RWPE2 (cell line): Measurements from ENCODE around the gene UBR1.
A peak's percentile ranks its signal among the peaks of the same experiment; 100 is the strongest.

Source experiments
- ATAC-seq: fragments of 200-7000 bp; cut with Tn5 transposase; 3 replicates; pipeline ENCODE4 v1.9.1; 2021; ENCODE audit warnings: low read depth
- DNase-seq: peaks from one replicate; pipeline ENCODE4 v3.0.0-alpha.2; 2020; ENCODE audit warnings: low spot score
- H3K27ac ChIP-seq: fragments of 450-650 bp; 2 replicates; pipeline ENCODE4 v1.5.1; 2017; ENCODE audit warnings: mild to moderate bottlenecking; ENCODE audit not compliant: poor library complexity, severe bottlenecking
- H3K27me3 ChIP-seq: fragments of 250-450 bp; sonication (Bioruptor Pico); 2 replicates; pipeline ENCODE4 v1.5.1; 2021; ENCODE audit warnings: mild to moderate bottlenecking, moderate library complexity; ENCODE audit not compliant: insufficient read depth, poor library complexity, severe bottlenecking
- H3K36me3 ChIP-seq: fragments of 250-450 bp; sonication (Bioruptor Pico); 2 replicates; pipeline ENCODE4 v1.5.1; 2020; ENCODE audit warnings: low read depth, mild to moderate bottlenecking, moderate library complexity
- H3K4me1 ChIP-seq: fragments of 250-450 bp; sonication (Bioruptor Pico); 2 replicates; pipeline ENCODE4 v1.5.1; 2021; ENCODE audit warnings: mild to moderate bottlenecking, moderate library complexity; ENCODE audit not compliant: insufficient read depth, poor library complexity, severe bottlenecking
- H3K4me3 ChIP-seq: fragments of 250-450 bp; sonication (Bioruptor Pico); 2 replicates; pipeline ENCODE4 v1.5.1; 2021; ENCODE audit warnings: mild to moderate bottlenecking, moderate library complexity; ENCODE audit not compliant: severe bottlenecking
- H3K9me3 ChIP-seq: fragments of 250-450 bp; sonication (Bioruptor Pico); 2 replicates; pipeline ENCODE4 v1.5.1; 2021; ENCODE audit warnings: mild to moderate bottlenecking, moderate library complexity; ENCODE audit not compliant: severe bottlenecking
- TF ChIP-seq, protein P1 (sequence below): fragments of 450-650 bp; IDR thresholded peaks from one replicate; pipeline ENCODE4 v1.5.1; 2017; ENCODE audit warnings: mild to moderate bottlenecking, moderate library complexity; ENCODE audit not compliant: poor library complexity, severe bottlenecking

Gene UBR1

GRCh38 chr15:43105778-43106485, at the start of gene UBR1:
Gene UBR1, minus strand, starts transcription at chr15:43106038. Its CDS starts 16 bp downstream, at chr15:43106022.
- Histone ChIP-seq H3K27me3 (no peaks in the 10 kb centered on the region), H3K4me1 (peaks cover 31% of the 10 kb centered on the region), H3K27ac (peak within 1 kb of the TSS; percentile 48), H3K9me3 (no peaks in the 10 kb centered on the region), H3K36me3 (peaks cover 25% of the 10 kb centered on the region), H3K4me3 (peak within 1 kb of the TSS; percentile 66)
- TF ChIP-seq, protein P1, sequence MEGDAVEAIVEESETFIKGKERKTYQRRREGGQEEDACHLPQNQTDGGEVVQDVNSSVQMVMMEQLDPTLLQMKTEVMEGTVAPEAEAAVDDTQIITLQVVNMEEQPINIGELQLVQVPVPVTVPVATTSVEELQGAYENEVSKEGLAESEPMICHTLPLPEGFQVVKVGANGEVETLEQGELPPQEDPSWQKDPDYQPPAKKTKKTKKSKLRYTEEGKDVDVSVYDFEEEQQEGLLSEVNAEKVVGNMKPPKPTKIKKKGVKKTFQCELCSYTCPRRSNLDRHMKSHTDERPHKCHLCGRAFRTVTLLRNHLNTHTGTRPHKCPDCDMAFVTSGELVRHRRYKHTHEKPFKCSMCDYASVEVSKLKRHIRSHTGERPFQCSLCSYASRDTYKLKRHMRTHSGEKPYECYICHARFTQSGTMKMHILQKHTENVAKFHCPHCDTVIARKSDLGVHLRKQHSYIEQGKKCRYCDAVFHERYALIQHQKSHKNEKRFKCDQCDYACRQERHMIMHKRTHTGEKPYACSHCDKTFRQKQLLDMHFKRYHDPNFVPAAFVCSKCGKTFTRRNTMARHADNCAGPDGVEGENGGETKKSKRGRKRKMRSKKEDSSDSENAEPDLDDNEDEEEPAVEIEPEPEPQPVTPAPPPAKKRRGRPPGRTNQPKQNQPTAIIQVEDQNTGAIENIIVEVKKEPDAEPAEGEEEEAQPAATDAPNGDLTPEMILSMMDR, result no peak
- peak; percentile 78 for ATAC-seq
- peak; percentile 95 for DNase-seq

DNA sequence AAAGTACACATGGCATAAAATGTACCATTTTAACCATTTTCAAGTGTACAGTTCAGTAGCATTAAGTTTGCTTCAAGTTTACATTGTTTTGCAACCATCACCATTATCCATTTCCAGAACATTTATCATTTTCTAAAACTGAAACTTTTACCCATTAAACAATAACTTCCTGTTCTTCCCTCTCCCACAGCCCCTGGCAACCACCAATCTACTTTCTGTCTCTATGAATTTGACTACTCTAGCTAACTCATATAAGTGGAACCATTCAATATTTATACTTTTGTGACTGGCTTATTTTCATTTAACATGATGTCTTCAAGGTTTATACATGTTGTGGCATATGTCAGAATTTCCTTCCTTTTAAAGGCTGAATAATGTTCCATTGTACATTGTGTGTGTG, 47.4 kb upstream of the UBR1 start:
- Histone ChIP-seq H3K4me3 (no peak overlapping the region), H3K4me1 (peaks cover 18% of the 10 kb centered on the region)

GRCh38 chr15:43151688-43152087, 45.9 kb upstream of the UBR1 start:
- Histone ChIP-seq H3K27me3 (no peaks in the 10 kb centered on the region), H3K4me1 (peaks cover 18% of the 10 kb centered on the region), H3K9me3 (no peaks in the 10 kb centered on the region), H3K36me3 (peaks cover 76% of the 10 kb centered on the region), H3K27ac (peak overlapping the region; percentile 95), H3K4me3 (no peak overlapping the region)
- ATAC-seq (no peak), DNase-seq (no peak)
- TF ChIP-seq, protein P1, result no peak

More for the DNA sequence above, 47.4 kb upstream of the UBR1 start:
- H3K9me3 ChIP-seq, result no peaks in the 10 kb centered on the region
- no peak for ATAC-seq
- no peak overlapping the region for H3K27ac ChIP-seq
- DNase-seq, result no peak
- TF ChIP-seq, protein P1, result no peak
- H3K36me3 ChIP-seq, result peaks cover 85% of the 10 kb centered on the region
- H3K27me3 ChIP-seq, result no peaks in the 10 kb centered on the region

GRCh38 chr15:43150191-43150929, 44.5 kb upstream of the UBR1 start:
- H3K36me3 ChIP-seq, result peaks cover 67% of the 10 kb centered on the region
- TF ChIP-seq, protein P1, result no peak

More at GRCh38 chr15:43150191-43150929, 44.5 kb upstream of the UBR1 start:
- Histone ChIP-seq H3K4me3 (no peak overlapping the region), H3K4me1 (peaks cover 18% of the 10 kb centered on the region), H3K9me3 (no peaks in the 10 kb centered on the region), H3K27ac (peak overlapping the region; percentile 95), H3K27me3 (no peaks in the 10 kb centered on the region)
- peak; percentile 94 for DNase-seq
- peak; percentile 99 for ATAC-seq
